A673 (cell line): ENCODE results near the gene PPP3R2.

Source experiments
- CTCF ChIP-seq: fragments of 300-800, 200-600 bp; sonication (generic); conservative IDR thresholded peaks from 2 replicates; pipeline ENCODE4 v1.5.1; 2017; ENCODE audit warnings: low read depth, mild to moderate bottlenecking, antibody characterized with exemption, low read length, moderate library complexity, mixed read lengths
- EZH2 ChIP-seq: fragments of 200-600 bp; sonication (generic); IDR thresholded peaks from 2 replicates; pipeline ENCODE4 v1.6.1; 2017; ENCODE audit warnings: borderline replicate concordance, low read depth, mild to moderate bottlenecking, mixed read lengths, antibody characterized with exemption, low read length; ENCODE audit not compliant: poor library complexity, severe bottlenecking

GRCh38 chr9:101618698-101619097, 23.9 kb upstream of the PPP3R2 start:
- TF ChIP-seq CTCF (no peak), EZH2 (no peak)
